GM13976 (cell line): ENCODE measurements around the gene ZNF385B.

Experiments used
- DNase-seq: peaks from one replicate; pipeline ENCODE4 v3.0.0; 2012; ENCODE audit warnings: low spot score
- in situ Hi-C: fragments of 300-500 bp; cut with MboI; formaldehyde crosslinking; loops from one replicate; pipeline ENCODE4 v1.12.0; 2022; ENCODE audit warnings: low sequenced_read_pairs, mixed read lengths, inconsistent platforms; ENCODE audit not compliant: unreplicated experiment
- TF ChIP-seq, protein P1 (sequence below): IDR thresholded peaks from 2 replicates; pipeline ENCODE4 v1.5.1; 2012; ENCODE audit warnings: borderline replicate concordance, mild to moderate bottlenecking; ENCODE audit not compliant: insufficient read depth; ENCODE audit errors: extremely low read depth, missing control alignments, control extremely low read depth

ZNF385B gene

DNA sequence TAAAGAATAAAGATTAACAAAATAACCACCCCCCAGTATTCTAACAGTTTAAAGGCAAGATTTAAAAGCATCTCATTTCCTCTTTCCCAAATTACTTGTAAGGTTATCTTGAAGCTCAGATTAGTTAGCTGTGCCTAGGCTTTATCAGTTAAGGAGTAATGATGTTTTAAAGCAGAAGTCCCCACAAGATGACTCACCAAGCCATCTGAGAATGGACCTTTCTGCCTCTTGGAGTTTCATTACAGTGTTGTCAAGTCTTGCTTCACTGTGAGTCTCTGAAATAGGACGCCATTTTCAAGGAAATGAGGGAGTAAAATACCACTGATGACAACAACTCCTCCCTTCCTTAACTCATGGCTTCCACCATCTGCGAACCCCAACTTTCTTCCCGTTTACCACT is 35.9 kb downstream of the ZNF385B start:
- TF ChIP-seq, protein P1, sequence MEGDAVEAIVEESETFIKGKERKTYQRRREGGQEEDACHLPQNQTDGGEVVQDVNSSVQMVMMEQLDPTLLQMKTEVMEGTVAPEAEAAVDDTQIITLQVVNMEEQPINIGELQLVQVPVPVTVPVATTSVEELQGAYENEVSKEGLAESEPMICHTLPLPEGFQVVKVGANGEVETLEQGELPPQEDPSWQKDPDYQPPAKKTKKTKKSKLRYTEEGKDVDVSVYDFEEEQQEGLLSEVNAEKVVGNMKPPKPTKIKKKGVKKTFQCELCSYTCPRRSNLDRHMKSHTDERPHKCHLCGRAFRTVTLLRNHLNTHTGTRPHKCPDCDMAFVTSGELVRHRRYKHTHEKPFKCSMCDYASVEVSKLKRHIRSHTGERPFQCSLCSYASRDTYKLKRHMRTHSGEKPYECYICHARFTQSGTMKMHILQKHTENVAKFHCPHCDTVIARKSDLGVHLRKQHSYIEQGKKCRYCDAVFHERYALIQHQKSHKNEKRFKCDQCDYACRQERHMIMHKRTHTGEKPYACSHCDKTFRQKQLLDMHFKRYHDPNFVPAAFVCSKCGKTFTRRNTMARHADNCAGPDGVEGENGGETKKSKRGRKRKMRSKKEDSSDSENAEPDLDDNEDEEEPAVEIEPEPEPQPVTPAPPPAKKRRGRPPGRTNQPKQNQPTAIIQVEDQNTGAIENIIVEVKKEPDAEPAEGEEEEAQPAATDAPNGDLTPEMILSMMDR = no peak
- in situ Hi-C loops = no loop called here
- no peak for DNase-seq

DNA sequence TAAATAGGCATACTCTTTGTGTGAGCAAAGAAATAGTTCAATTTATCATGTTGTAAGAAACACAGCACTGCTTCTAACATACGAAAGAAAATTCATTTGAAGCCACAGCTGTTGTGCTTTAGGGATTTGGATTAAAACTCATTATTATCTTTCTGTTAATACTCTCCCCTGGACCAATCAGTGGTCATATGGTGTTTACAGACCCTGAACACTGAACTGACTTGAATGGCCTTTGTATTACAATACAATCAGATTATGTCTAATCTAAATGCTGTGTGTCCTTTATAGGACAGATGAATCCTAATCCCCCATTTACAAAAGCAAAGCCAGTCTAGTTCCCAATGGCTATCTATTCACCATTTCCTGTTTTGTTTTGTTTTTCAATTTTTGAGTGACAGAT is 36.5 kb downstream of the ZNF385B start:
- DNase-seq = no peak
- in situ Hi-C loops = no loop called here
- TF ChIP-seq, protein P1 = no peak

DNA sequence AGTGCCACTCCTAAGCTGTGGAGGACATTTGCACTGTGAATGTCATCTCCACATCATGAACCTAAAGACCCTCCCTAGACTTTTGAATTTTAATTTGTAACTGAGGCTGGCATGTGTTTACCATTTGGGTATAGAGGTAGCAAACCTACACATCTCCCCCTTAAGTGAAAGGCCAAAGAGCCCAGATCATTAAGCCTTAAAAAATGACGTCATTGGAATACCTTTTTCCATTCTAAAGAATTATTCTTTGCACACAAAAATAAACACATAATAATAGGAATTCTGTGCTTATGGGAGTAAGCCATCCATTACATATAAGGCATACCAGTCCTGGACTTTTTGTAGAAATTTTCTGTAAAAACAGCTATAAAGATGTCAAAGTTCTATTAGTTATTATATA is 38.9 kb downstream of the ZNF385B start:
- in situ Hi-C loops = no loop called here
- TF ChIP-seq, protein P1 = no peak
- no peak for DNase-seq

DNA sequence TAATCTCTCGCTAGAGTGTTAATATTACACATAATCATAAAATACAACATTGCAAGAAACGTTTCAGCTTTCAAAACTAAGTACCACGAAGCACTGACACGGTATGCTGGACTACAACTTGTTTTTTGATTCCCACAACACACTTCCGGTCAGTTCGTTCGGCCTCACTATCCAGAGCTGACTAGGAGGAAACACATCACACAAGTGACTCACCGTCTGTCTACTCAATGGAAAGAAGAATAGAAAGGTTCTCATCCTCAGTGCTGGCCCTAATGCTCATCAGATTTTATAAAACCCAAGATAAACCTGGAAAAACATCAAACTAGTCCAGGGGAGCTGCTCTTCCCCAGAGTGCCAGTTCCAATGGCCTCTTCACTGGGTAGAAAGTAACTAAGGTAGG is 42.9 kb downstream of the ZNF385B start:
- in situ Hi-C loops = no loop called here
- DNase-seq = no peak
- TF ChIP-seq, protein P1 = no peak

DNA sequence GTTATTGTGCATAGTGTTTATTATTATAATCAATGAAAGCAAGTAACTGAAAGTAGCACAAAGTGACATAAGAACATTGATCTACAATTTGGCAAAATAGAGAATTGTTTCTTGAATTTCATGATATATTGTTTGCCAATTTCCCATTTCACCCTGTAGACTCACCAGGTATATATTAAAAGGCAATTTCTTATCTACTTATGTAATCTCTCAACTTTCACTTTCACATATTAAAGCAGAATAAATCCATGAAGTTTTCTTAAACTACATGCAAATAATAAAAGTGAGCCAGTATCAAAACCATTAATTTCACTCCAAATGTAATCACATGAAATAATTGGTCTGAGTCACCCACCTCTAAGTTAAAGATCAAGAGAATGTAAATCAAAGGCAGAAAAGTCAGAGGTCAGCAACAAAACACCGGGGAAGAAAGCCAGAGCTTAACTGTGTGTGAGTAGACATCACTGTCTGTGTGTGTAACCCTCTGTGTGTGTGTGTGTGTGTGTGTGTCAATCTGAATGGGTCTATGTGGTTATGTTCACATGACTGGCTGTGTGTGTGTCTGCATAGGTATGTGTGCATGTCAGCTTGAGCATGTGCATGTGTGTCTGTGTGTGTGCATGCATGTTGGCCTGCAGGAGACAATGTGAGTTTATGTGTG is 44.1 kb downstream of the ZNF385B start:
- in situ Hi-C loops = no loop called here
- TF ChIP-seq, protein P1 = no peak
- no peak for DNase-seq

DNA sequence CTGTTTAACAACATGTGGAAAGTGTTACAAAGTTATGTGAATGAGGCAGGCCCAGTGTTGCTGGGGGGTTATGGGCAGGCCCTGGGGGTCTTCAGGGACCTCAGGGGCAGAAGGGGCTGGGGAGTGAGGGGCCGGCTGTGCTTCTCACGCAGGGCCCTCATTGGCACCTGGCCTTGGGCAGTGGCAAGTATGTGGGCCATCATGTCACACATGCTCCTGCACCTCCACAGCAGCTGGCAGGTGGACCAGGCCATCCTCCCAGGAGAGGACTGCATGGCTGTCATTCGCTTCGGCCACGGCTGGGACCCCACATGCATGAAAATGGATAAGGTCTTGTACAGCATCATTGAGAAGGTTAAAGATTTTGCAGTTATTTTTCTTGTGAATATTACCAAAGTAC is 47.4 kb downstream of the ZNF385B start:
- TF ChIP-seq, protein P1 = no peak
- DNase-seq = no peak
- in situ Hi-C loops = no loop called here
